WTC11 (cell line): ENCODE measurements around the gene ITGAV. TPM values are rescaled to one million over a fixed set of nuclear protein-coding genes. Genes with fewer than 3 reads are reported as not detected.

Experiments
- ATAC-seq: fragments of 200-7000 bp; cut with Tn5 transposase; 2 replicates; pipeline ENCODE4 v1.10.0; 2021; ENCODE audit warnings: mild to moderate bottlenecking, moderate library complexity
- CTCF ChIA-PET: fragments of 300-600 bp; sonication (Branson Sonifier 250); formaldehyde crosslinking; loops from one replicate; lab custom pipeline; 2021; ENCODE audit warnings: antibody characterized with exemption; lab: Charles Lee
- POLR2A ChIA-PET: fragments of 350-600 bp; sonication (Branson Sonifier 250); formaldehyde crosslinking; loops from one replicate; lab custom pipeline; 2021; ENCODE audit warnings: antibody characterized with exemption; lab: Charles Lee
- DNase-seq: peaks from one replicate; pipeline ENCODE4 v3.0.0; 2021; ENCODE audit warnings: low spot score
- H3K27ac Mint-ChIP-seq: 2 replicates; pipeline ENCODE4 v1.8.0; 2021; ENCODE audit warnings: mixed read lengths
- H3K27me3 Mint-ChIP-seq: 2 replicates; pipeline ENCODE4 v1.8.0; 2021; ENCODE audit warnings: low read depth, mild to moderate bottlenecking, moderate library complexity, mixed read lengths
- H3K36me3 Mint-ChIP-seq: 2 replicates; pipeline ENCODE4 v1.8.0; 2021; ENCODE audit warnings: mixed read lengths
- H3K4me1 Mint-ChIP-seq: 2 replicates; pipeline ENCODE4 v1.8.0; 2022; ENCODE audit warnings: mixed read lengths
- H3K4me3 Mint-ChIP-seq: 2 replicates; pipeline ENCODE4 v1.8.0; 2021; ENCODE audit warnings: mild to moderate bottlenecking, moderate library complexity, mixed read lengths
- H3K9me3 Mint-ChIP-seq: 2 replicates; pipeline ENCODE4 v1.8.0; 2021; ENCODE audit warnings: mixed read lengths
- AFF4 ChIP-seq: sonication (generic); formaldehyde crosslinking; IDR thresholded peaks from 2 replicates; pipeline ENCODE4 v1.8.1; 2023; ENCODE audit warnings: mild to moderate bottlenecking, missing genetic modification reagents, borderline replicate concordance
- ATF1 ChIP-seq: sonication (generic); formaldehyde crosslinking; IDR thresholded peaks from 2 replicates; pipeline ENCODE4 v1.8.1; 2023; ENCODE audit warnings: mild to moderate bottlenecking, moderate library complexity, missing genetic modification reagents
- CREB1 ChIP-seq: sonication (generic); formaldehyde crosslinking; IDR thresholded peaks from 2 replicates; pipeline ENCODE4 v1.8.0; 2023; ENCODE audit warnings: mild to moderate bottlenecking, missing genetic modification reagents
- ELF4 ChIP-seq: sonication (generic); formaldehyde crosslinking; IDR thresholded peaks from 2 replicates; pipeline ENCODE4 v1.8.1; 2022; ENCODE audit warnings: low read depth, mild to moderate bottlenecking, moderate library complexity, missing genetic modification reagents
- GTF2I ChIP-seq: fragments of 250-450 bp; sonication (Bioruptor Pico); conservative IDR thresholded peaks from 2 replicates; pipeline ENCODE4 v1.4.0; 2021; ENCODE audit warnings: mild to moderate bottlenecking
- JUN ChIP-seq: sonication (generic); formaldehyde crosslinking; IDR thresholded peaks from 2 replicates; pipeline ENCODE4 v1.8.0; 2023; ENCODE audit warnings: mild to moderate bottlenecking, missing genetic modification reagents
- NFYB ChIP-seq: sonication (generic); formaldehyde crosslinking; conservative IDR thresholded peaks from 2 replicates; pipeline ENCODE4 v1.8.0; 2022; ENCODE audit warnings: low read depth, missing genetic modification reagents
- PRDM15 ChIP-seq: sonication (generic); formaldehyde crosslinking; IDR thresholded peaks from 2 replicates; pipeline ENCODE4 v1.8.0; 2022; ENCODE audit warnings: missing genetic modification reagents
- TEAD1 ChIP-seq: sonication (generic); formaldehyde crosslinking; IDR thresholded peaks from 2 replicates; pipeline ENCODE4 v1.8.0; 2022; ENCODE audit warnings: mild to moderate bottlenecking, missing genetic modification reagents
- USF1 ChIP-seq: sonication (generic); formaldehyde crosslinking; IDR thresholded peaks from 2 replicates; pipeline ENCODE4 v1.8.0; 2022; ENCODE audit warnings: mild to moderate bottlenecking, missing genetic modification reagents
- ZNF232 ChIP-seq: sonication (generic); formaldehyde crosslinking; IDR thresholded peaks from 2 replicates; pipeline ENCODE4 v1.8.0; 2022; ENCODE audit warnings: mild to moderate bottlenecking, missing genetic modification reagents
- ZNF281 ChIP-seq: sonication (generic); formaldehyde crosslinking; IDR thresholded peaks from 2 replicates; pipeline ENCODE4 v1.8.0; 2023; ENCODE audit warnings: mild to moderate bottlenecking, missing genetic modification reagents
- ZNF416 ChIP-seq: fragments of 250-450 bp; sonication (Bioruptor Pico); IDR thresholded peaks from 2 replicates; pipeline ENCODE4 v1.9.0; 2021; ENCODE audit warnings: mild to moderate bottlenecking, inconsistent platforms
- total RNA-seq: library from RNA; stranded (reverse); gene quantifications from 3 replicates; pipeline ENCODE4 v1.2.3, GENCODE V29; 2021
- TF ChIP-seq, protein P1 (sequence below): fragments of 250-450 bp; sonication (Bioruptor Pico); IDR thresholded peaks from 2 replicates; pipeline ENCODE4 v2.1.2; 2022; ENCODE audit warnings: mild to moderate bottlenecking, moderate library complexity
- TF ChIP-seq, protein P2 (sequence below): sonication (generic); formaldehyde crosslinking; IDR thresholded peaks from 2 replicates; pipeline ENCODE4 v1.8.1; 2022; ENCODE audit warnings: low read depth, missing genetic modification reagents, borderline replicate concordance

Gene ITGAV
- total RNA-seq, 1 experiment from 2014 or later, result 30.0 TPM

DNA sequence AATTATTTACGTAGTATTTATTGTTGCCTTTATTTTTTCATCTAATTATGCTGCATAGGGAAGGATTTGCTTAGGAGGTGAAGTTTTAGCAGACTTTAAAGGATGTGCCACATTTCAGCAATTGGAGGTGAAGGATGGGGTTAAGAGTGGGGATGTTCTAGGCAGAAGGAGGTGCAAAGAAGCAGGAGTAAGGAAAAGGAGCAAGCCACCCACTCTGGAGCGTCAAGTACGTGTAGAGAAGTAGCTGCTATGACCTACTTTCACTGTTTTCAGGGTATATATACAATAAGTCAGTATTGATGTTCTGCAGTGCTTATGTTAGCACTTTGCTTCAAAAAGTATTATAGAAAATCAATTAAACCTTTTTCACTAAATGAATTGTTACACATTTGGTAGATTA lies 34.4 kb downstream of the ITGAV start:
- H3K4me3 Mint-ChIP-seq, result no peak overlapping the region
- peaks cover 2% of the 10 kb centered on the region; the same call in 1 of the 2 replicates for H3K36me3 Mint-ChIP-seq
- ChIA-PET CTCF (no interaction called here), POLR2A (no interaction called here)
- DNase-seq, result no peak
- TF ChIP-seq ZNF232 (no peak), ZNF416 (CRISPR knock-in tag) (no peak), ATF1 (CRISPR knock-in tag) (no peak), ZNF281 (CRISPR knock-in tag) (no peak), NFYB (no peak), JUN (CRISPR knock-in tag) (no peak), PRDM15 (CRISPR knock-in tag) (no peak), TEAD1 (CRISPR knock-in tag) (no peak), GTF2I (CRISPR knock-in tag) (no peak), USF1 (CRISPR knock-in tag) (no peak), ELF4 (CRISPR knock-in tag) (no peak), CREB1 (no peak), AFF4 (CRISPR knock-in tag) (no peak)
- TF ChIP-seq, protein P1, sequence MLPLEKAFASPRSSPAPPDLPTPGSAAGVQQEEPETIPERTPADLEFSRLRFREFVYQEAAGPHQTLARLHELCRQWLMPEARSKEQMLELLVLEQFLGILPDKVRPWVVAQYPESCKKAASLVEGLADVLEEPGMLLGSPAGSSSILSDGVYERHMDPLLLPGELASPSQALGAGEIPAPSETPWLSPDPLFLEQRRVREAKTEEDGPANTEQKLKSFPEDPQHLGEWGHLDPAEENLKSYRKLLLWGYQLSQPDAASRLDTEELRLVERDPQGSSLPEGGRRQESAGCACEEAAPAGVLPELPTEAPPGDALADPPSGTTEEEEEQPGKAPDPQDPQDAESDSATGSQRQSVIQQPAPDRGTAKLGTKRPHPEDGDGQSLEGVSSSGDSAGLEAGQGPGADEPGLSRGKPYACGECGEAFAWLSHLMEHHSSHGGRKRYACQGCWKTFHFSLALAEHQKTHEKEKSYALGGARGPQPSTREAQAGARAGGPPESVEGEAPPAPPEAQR (CRISPR knock-in tag), result no peak
- TF ChIP-seq, protein P2, sequence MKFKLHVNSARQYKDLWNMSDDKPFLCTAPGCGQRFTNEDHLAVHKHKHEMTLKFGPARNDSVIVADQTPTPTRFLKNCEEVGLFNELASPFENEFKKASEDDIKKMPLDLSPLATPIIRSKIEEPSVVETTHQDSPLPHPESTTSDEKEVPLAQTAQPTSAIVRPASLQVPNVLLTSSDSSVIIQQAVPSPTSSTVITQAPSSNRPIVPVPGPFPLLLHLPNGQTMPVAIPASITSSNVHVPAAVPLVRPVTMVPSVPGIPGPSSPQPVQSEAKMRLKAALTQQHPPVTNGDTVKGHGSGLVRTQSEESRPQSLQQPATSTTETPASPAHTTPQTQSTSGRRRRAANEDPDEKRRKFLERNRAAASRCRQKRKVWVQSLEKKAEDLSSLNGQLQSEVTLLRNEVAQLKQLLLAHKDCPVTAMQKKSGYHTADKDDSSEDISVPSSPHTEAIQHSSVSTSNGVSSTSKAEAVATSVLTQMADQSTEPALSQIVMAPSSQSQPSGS, result no peak
- H3K9me3 Mint-ChIP-seq, result no peaks in the 10 kb centered on the region
- H3K4me1 Mint-ChIP-seq, result peaks cover 10% of the 10 kb centered on the region
- no peak for ATAC-seq
- H3K27me3 Mint-ChIP-seq, result no peaks in the 10 kb centered on the region
- no peak overlapping the region for H3K27ac Mint-ChIP-seq
